ENCODE data around the gene HEPACAM.
A peak's percentile ranks its signal among the peaks of the same experiment; 100 is the strongest.

Gene HEPACAM

DNA sequence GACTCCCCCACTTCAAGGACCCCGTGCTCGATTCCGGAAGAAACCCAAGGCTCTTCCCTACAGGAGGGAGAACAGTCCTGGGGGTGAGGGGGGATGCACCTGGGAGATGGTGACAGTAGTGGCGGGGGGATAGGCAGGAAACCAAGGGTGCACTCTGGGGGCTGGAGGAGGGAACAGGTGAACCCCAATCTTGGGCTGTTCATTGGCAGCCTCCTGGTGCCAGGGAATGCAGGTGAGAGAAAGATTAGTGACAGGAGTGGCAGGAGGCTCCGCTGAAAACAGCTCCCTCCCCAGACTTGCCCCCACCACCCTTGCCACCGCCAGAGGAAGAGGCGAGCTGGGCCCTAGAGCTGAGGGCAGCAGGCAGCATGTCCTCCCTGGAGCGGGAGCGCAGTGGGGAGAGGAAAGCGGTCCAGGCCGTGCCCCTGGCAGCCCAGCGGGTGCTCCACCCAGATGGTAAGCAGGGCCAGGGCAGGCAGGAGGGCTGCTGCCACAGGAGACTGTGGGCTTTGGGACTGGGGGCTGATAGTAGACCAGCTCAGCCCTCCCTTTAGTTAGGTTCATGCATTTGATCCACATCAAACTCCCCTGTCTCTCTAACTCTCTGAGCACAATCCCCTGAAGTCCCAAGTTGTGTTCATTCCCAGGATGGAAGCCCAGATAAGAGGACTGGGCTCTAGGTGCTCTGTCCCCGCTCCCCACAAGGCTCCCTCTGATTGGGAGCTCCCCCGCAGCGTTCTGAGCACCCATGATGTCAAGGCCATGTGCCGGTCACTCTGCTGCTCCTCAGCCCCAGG lies 56.2 kb downstream of the HEPACAM start:
- FAIRE-seq: no peak
- peak; percentile 6 for DNase-seq (ENCODE audit: insufficient read length, low spot score)
- TF ChIP-seq, protein P1, sequence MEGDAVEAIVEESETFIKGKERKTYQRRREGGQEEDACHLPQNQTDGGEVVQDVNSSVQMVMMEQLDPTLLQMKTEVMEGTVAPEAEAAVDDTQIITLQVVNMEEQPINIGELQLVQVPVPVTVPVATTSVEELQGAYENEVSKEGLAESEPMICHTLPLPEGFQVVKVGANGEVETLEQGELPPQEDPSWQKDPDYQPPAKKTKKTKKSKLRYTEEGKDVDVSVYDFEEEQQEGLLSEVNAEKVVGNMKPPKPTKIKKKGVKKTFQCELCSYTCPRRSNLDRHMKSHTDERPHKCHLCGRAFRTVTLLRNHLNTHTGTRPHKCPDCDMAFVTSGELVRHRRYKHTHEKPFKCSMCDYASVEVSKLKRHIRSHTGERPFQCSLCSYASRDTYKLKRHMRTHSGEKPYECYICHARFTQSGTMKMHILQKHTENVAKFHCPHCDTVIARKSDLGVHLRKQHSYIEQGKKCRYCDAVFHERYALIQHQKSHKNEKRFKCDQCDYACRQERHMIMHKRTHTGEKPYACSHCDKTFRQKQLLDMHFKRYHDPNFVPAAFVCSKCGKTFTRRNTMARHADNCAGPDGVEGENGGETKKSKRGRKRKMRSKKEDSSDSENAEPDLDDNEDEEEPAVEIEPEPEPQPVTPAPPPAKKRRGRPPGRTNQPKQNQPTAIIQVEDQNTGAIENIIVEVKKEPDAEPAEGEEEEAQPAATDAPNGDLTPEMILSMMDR (IDR thresholded peaks at IDR 0.05; ENCODE audit: insufficient read depth, missing control alignments): no peak

DNA sequence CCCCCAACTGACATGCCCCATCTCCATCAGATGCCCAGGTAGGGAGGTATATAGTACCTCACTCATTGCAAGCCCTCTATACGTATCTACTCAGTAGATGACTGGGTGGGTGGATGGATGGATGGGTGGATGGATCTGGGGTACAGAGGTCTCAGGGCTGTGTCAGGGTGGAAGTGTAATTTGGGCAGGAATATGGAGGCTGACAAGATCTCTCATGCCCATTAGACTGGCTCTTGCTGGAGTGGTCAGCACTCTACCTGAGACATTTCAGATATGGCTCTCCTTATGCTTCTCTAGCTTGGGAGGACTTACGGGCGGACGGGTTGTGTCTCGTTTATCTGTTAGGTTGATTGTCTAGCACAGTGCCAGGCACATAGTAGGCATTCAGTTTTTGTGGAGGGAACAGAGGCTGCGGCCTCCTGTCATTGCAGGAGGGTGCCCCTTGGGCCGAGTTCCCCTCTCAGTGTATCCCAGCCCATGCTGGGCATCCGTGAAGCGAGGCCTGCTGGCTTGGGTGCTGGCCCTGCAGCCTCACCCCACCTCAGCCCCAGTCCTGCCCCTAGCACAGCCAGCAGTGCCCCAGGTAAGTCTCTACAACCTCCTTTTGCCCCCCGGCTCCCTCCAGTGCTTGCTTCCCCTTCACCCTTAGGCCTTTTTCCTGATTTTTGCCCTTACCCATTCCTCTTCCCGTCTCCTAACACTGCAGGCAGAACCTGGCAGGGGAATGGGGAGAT lies 56.9 kb downstream of the HEPACAM start:
- TF ChIP-seq, protein P1 (IDR thresholded peaks at IDR 0.05; ENCODE audit: insufficient read depth, missing control alignments): no peak
- FAIRE-seq (no peak), DNase-seq (ENCODE audit: insufficient read length, low spot score) (no peak)

DNA sequence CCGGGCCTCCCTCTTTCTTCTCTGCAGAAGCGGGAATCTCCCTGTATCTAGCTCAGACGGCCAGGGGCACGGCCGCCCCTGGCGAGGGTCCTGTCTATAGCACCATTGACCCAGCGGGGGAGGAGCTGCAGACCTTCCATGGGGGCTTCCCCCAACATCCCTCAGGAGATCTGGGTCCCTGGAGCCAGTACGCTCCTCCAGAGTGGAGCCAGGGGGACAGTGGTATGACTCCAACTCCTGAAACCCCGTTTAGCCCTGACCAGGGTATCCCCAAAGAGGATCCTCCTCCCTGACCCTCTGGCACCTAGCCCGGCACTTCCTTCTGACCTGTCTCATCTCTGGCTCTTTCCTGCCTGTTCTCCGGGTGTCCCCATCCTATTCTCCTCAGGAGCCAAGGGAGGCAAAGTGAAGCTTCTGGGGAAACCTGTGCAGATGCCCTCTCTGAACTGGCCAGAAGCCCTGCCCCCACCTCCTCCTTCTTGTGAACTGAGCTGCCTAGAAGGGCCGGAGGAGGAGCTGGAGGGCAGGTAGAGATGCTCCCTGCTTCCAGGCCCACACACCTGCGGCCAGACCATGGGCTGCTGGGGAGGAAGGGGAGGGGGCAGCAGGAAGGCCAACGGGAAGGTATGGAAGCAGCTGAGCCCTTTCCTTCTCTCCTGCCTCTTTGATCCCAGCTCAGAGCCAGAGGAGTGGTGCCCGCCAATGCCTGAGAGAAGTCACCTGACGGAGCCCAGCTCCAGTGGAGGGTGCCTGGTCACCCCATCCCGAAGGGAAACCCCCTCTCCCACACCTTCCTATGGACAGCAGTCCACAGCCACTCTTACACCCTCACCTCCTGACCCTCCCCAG lies 57.7 kb downstream of the HEPACAM start:
- FAIRE-seq (no peak), DNase-seq (ENCODE audit: insufficient read length, low spot score) (no peak)
- TF ChIP-seq, protein P1 (IDR thresholded peaks at IDR 0.05; ENCODE audit: insufficient read depth, missing control alignments): no peak

DNA sequence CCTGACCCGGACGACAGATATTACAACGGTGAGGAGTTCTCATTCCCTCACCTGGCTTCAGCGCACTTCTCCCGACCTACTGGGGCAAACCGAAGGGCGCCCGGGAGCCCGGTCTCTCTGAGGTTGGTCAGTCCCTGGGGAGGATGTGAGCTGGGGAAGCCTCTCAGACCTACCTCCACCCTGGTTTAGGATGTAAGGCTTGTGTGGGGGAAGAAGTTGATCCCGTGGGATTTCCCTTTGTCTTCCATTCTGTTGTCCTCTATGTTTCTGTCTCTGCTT lies 58.3 kb downstream of the HEPACAM start:
- FAIRE-seq (no peak), DNase-seq (ENCODE audit: insufficient read length, low spot score) (no peak)
- TF ChIP-seq, protein P1 (IDR thresholded peaks at IDR 0.05; ENCODE audit: insufficient read depth, missing control alignments): no peak

DNA sequence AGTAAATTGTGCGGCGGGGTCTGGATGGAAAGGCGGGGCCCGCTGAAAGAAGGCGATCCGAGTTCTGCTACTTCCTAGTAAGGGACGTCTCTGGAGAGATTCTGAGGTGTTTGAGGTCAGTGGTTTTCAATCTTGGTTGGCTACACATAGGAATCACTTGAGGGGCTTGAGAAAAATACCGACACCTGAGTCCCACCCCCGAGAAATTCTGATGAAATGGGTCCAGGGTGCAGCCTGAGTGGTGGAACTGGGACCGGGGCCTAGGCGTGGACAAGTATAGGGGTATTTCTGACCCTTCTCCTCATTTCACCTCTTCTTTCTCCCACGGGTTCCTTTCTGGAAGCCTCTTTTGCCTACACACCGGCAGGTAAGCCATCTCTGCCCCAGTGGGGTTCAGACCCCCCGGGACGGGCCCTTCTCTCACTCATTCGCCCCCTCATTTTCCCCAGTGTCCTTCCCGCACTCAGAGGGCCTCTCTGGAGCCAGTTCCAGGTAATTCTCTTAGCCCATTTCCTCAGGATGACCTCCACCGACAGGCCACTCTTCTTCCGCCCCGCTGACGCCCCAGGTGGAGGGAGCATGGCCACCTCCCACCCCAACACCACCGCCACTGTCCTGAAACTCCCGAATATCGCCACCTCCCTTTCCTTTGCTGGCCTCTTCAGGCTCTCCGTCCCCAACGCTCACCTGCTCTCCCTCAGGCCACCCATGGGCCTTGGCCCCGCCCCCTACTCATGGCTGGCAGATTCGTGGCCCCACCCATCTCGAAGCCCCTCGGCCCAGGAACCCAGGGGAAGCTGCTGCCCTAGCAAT lies 58.8 kb downstream of the HEPACAM start:
- TF ChIP-seq, protein P1 (IDR thresholded peaks at IDR 0.05; ENCODE audit: insufficient read depth, missing control alignments): no peak
- DNase-seq (ENCODE audit: insufficient read length, low spot score) (no peak), FAIRE-seq (no peak)

DNA sequence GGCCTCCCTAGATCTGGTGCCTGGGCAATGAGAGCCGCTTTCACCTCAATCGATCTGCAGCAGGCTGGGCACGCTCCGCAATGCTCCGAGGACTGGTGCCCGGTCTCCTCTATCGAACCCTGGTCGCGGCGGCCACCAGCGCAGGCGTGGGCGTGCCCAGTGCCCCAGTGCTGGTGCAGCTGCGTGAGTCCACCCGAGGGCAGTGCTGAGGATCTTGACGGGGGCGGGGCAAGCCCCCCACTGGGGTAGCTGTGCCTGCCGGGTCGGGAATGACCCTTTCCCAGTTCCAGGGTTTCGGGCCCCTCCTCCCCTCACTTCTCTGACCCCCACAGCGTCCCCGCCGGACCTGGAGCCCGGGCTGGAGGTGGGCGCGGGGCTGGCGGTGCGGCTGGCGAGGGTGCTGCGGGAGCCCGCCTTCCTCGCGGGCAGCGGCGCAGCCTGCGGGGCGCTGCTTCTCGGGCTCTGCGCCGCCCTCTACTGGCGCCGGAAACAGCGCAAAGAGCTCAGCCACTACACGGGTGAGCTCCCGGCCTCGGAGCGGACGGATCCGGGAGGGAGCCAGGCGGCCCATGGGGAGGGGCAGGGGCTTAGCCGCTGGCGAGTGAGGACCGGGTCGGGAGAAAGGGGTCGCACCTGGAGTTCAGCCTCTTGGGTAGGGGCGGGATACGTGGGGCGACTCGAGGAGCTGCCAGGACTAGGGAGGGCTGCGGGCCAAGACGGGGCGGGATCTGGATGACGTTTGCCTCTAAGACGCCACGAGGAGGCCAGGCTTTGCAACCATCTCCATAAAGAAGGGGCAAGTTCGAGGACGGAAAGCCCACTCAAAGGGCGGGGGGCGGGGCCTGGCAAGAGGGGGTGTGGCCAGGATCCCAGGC lies 59.7 kb downstream of the HEPACAM start:
- TF ChIP-seq, protein P1 (IDR thresholded peaks at IDR 0.05; ENCODE audit: insufficient read depth, missing control alignments): peak; percentile 71
- FAIRE-seq (no peak), DNase-seq (ENCODE audit: insufficient read length, low spot score) (peak; percentile 89)
